GM18951 (cell line): ENCODE data around the gene EIF4G3.
"Not testable (repeated sequence)": the region's sequence is repeated elsewhere in the genome, so short reads cannot be mapped to it uniquely, and the experiment has no call there.

Experiments used
- POLR2A ChIP-seq: IDR thresholded peaks from 4 replicates; pipeline ENCODE4 v1.6.1; 2011; ENCODE audit warnings: mild to moderate bottlenecking; ENCODE audit not compliant: insufficient read length, insufficient read depth; ENCODE audit errors: extremely low read depth
- in situ Hi-C: fragments of 300-500 bp; cut with MboI; formaldehyde crosslinking; loops from one replicate; pipeline ENCODE4 v1.12.0; 2022; ENCODE audit warnings: low sequenced_read_pairs, mixed read lengths, inconsistent platforms; ENCODE audit not compliant: unreplicated experiment

Gene EIF4G3

GRCh38 chr1:21174230-21174629 is 2.5 kb downstream of the EIF4G3 start:
- in situ Hi-C loops = no loop called here
- TF ChIP-seq POLR2A = no peak

- in situ Hi-C loops = not testable (repeated sequence)
These were observed 3.6 kb downstream of the EIF4G3 start for GRCh38 chr1:21173096-21173495.

GRCh38 chr1:21170837-21171236 is 5.9 kb downstream of the EIF4G3 start:
- in situ Hi-C loops = not testable (repeated sequence)

GRCh38 chr1:21168444-21168843 is 8.3 kb downstream of the EIF4G3 start:
- no peak for TF ChIP-seq POLR2A
- in situ Hi-C loops = no loop called here

GRCh38 chr1:21165646-21166045 is 11.1 kb downstream of the EIF4G3 start:
- in situ Hi-C loops = no loop called here

GRCh38 chr1:21165076-21165475 is 11.6 kb downstream of the EIF4G3 start:
- in situ Hi-C loops = no loop called here
- no peak for TF ChIP-seq POLR2A

More at GRCh38 chr1:21165646-21166045, 11.1 kb downstream of the EIF4G3 start:
- TF ChIP-seq POLR2A = no peak

- no peak for TF ChIP-seq POLR2A
- in situ Hi-C loops = no loop called here
These were observed 12.4 kb downstream of the EIF4G3 start for GRCh38 chr1:21164266-21164665.

- in situ Hi-C loops = no loop called here
- no peak for TF ChIP-seq POLR2A
These were observed 13.8 kb downstream of the EIF4G3 start for GRCh38 chr1:21162740-21163464.

GRCh38 chr1:21161842-21162241 is 14.9 kb downstream of the EIF4G3 start:
- in situ Hi-C loops = no loop called here
- no peak for TF ChIP-seq POLR2A

GRCh38 chr1:21160263-21160796 is 16.4 kb downstream of the EIF4G3 start:
- TF ChIP-seq POLR2A = no peak
- in situ Hi-C loops = no loop called here

GRCh38 chr1:21157868-21158267 is 18.8 kb downstream of the EIF4G3 start:
- no peak for TF ChIP-seq POLR2A
- in situ Hi-C loops = no loop called here

- in situ Hi-C loops = no loop called here
- TF ChIP-seq POLR2A = no peak
These were observed 19.6 kb downstream of the EIF4G3 start for GRCh38 chr1:21157054-21157453.

- in situ Hi-C loops = no loop called here
- TF ChIP-seq POLR2A = no peak
These were observed 20.7 kb downstream of the EIF4G3 start for GRCh38 chr1:21156019-21156418.

GRCh38 chr1:21154717-21155116 is 22.0 kb downstream of the EIF4G3 start:
- TF ChIP-seq POLR2A = no peak
- in situ Hi-C loops = no loop called here
